Measurements from ENCODE around the gene SLC66A3.

DNA sequence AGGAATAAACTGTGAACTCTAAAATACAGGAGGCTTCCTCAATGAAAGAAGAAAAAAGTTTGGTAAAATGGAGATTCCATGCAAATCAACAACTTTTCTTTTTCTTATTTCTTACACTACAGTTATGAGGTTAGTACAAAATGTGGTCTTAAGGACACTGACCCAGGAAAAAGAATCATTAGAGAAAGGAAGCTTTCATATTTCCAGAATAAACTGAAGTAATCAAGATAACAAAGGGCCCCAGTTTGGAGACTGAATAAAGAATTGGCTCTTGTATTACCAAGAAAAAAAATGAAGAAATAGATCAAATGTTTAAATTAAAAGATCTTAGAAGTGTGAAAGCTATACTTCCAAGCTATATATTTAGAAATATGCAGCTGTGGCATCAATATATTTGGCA, 72.3 kb downstream of the SLC66A3 start:
- no peak for TF ChIP-seq EZH2phosphoT487 (IDR thresholded peaks at IDR 0.05; ENCODE audit: low read depth)
- TF ChIP-seq, protein P1, sequence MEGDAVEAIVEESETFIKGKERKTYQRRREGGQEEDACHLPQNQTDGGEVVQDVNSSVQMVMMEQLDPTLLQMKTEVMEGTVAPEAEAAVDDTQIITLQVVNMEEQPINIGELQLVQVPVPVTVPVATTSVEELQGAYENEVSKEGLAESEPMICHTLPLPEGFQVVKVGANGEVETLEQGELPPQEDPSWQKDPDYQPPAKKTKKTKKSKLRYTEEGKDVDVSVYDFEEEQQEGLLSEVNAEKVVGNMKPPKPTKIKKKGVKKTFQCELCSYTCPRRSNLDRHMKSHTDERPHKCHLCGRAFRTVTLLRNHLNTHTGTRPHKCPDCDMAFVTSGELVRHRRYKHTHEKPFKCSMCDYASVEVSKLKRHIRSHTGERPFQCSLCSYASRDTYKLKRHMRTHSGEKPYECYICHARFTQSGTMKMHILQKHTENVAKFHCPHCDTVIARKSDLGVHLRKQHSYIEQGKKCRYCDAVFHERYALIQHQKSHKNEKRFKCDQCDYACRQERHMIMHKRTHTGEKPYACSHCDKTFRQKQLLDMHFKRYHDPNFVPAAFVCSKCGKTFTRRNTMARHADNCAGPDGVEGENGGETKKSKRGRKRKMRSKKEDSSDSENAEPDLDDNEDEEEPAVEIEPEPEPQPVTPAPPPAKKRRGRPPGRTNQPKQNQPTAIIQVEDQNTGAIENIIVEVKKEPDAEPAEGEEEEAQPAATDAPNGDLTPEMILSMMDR (IDR thresholded peaks at IDR 0.05; ENCODE audit: low read depth, low read length): no peak

Measured in OCI-LY3 (cell line).